Hypothalamus (tissue), 51 donors: ENCODE data around the gene POC1B.

Experiments used
- DNase-seq, 51 donors: peaks; one replicate each; lab custom pipeline; 2025; lab: John Stamatoyannopoulos, UW

Gene POC1B

GRCh38 chr12:89391726-89392336, 134.0 kb downstream of the POC1B start:
- DNase-seq, result no peak

- no peak for DNase-seq
Observed at GRCh38 chr12:89390802-89391673, 134.8 kb downstream of the POC1B start.

DNA sequence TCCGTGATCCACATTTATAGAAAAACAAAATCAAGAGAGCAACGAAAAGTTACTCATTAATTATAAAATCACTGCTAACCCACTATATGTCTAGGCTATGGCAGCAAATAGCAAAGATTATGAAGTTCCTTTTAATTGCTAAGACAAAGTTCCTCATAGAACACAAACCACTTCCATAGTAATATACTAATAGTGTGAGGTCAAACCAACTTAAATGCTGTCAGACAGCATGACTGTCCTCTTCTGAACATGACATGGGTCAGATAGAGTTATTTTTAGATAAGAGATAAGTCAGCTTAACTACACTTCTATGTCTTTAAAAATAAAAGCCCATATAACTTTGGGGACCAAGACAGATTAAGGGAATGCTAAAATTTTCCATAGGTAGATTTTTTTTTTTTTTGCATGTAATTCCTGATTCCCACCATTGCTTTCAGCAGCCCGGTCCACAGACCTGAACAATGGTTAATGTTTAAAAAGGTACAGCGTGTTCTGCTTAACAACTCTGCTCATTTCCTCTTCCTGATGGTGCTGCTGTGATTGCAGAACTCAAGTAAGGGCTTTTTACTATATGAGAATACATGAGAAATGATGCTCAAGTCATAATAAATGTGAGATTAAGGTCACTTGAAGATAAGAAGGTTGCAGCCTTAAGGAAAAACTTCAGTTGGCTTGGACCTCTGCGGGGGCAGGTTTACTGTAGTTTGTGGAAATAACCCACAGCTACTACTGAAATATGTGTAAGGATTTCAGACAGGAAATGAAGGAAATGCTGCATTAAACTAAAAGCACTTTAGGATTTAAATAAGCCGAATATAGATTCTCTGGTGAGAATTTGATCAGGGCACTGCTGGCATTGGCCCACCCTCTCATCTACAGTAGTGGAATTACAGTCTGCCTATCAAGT, 135.8 kb downstream of the POC1B start:
- DNase-seq, result no peak

DNA sequence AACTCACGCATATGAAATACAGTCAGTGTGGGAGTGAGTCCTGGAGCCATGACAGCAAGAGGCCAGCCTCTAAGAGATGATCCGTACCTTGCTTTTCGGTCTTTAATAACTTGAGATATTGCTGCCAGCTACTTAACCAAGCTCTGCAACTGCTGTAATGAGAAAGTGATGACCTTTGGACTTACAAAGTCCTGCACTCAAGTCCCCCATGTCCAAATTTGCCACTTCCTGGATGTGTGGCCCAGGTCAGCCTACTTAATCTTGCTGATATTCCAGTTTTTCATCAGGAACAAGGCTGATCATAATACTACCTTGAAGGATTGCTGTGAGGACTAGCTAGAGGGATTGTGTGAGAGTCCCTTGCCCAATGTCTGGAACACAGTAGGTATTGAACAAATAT, 139.7 kb downstream of the POC1B start:
- DNase-seq, result no peak

DNA sequence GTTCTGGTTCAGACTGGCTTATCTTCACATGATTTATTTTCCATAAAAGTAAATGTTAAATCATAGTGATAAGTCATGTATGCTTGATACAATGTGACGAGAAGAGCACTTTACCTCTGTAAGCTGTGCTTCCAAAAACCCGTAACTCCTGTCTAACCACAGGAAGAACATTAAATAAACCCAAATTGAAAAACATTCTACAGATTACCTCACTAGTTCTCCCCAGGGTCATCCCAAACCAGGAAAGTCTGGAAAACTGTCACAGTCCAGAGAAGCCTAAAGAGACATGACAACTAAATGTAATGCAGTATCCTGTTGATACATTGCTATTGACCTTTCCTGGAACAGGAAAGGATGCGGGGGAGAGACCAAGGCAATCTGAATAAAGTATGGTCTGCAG, 141.0 kb downstream of the POC1B start:
- DNase-seq, result no peak

DNA sequence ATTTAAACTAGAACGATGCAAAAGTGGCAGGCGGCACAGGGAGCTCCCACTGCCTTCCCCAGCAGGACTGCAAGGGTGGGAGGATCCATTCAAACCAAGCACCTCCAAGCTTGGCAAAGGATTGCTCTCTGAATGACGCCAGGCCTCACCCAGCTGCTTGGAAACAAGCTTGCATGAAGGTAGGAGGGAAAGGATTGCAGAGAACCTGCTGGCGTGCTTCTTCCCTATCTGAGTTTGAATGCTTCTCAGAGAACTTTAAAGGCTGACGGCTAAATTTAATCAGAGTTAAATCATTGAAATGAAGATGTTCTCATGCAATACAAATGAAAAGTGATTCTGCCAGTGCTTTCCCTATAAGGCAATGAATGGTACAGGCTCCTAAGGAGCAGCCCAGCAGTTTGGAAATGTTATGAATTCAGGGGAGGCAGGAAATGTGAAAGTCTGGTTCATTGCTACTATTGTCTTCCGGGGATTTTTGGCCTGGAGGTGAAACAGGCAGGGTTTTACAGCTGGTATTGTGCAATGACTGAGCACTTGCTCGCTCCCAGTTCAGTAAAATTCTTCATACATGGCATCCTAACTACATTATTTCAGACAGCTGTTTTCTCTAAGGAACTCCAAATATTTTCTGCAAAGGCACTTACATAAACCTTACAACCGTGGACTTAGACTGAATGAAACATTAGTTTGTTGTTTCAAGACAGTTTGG, 141.6 kb downstream of the POC1B start:
- DNase-seq, result peak in 23 of 51 donors; percentile 1 to 69 (median 19)

- peak in 1 of 51 donors; percentile 3 for DNase-seq
Observed at GRCh38 chr12:89383235-89384049, 142.4 kb downstream of the POC1B start.

GRCh38 chr12:89382328-89382727, 143.5 kb downstream of the POC1B start:
- no peak for DNase-seq

GRCh38 chr12:89379839-89380467, 145.9 kb downstream of the POC1B start:
- DNase-seq, result no peak

DNA sequence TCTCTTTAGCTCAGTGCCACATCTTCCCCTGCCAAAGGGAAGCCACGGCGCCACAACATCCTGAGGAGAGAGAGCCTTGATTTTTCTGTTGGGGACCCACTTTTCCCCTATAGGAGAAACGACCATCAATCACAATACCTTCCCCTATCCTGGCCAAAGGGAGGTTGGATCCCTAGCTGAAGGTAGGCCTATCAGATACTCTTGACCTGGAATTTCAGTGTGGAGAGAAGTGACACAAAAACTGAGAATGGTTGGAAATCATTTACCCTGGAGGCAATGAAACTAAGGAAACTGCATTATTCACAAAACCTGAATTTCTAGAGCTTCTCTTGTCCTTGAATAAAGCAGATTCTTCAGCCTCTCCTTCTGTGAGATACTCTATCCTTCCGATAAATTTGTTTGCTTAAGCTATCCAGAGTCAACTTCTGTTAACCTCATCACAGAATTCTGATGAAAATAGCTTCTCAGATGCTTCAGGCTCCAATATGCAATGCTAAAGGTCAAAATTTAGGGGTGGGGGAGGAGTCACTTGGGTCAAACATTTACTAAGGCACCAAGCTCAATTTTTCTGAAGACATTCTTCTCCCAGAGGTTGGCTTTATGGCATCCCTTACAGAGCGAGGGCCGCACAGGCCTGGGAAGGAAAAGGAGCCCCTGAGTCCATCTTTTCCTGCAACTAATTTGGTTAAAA, 146.6 kb downstream of the POC1B start:
- DNase-seq, result no peak

DNA sequence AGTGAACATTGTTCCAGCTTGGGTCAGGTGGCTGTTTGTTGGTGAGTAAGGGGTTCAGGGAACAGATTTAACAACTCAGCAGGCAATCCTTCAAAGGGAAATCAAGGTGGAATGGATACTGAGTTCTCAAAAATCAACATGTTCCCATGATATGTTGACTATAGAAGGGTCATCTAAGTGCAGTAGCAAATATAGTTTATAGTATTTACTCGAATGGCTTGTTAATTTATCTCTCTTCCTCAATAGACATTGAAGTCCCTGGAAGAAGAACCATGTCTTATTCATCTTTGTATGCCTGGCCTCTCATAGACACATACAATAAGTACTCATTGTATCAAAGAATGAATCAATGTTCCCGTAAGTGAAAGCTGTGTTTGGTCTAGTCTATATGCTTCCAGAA, 149.0 kb downstream of the POC1B start:
- no peak for DNase-seq

GRCh38 chr12:89376202-89376529, 149.7 kb downstream of the POC1B start:
- no peak for DNase-seq

- DNase-seq, result peak in 1 of 51 donors; percentile 47
Observed at GRCh38 chr12:89373763-89374572, 151.9 kb downstream of the POC1B start.

DNA sequence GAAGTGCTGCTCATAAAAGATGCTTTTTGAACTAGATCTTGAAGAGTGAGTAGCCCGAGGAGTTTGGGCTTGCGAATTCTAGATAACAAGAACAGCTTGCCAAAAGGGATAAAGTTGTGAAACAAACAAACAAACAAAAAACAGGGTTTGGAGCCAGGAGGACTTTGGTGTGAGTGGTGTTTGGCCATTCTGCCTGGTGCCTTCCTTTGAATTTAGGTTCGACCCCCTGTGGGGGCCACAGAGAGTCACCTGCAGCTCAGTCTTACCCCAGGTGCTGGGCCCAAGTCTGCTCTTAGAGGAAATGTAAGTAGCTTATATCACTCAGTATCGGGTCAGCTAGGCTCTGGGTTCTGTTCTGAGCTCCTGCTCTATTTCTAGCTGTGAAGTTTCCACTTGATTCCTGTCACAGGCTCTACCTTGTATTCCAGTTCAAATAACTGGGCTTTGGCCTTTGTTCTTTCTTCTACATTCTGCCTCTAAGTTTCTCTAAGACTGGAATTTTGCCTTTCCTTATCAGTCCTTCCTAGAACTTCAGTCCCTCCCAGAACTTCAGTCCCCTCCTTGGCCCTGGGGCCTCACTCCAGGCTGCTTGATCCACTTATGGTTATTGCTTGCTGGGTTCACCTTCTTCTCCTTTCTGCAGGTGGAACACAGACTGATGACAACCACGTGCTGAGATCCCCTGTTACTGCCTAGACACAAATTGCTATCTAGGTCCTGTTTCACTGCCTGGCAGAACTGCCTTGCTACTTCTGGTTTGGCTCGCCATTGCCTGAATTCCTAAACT, 153.1 kb downstream of the POC1B start:
- DNase-seq, result no peak

GRCh38 chr12:89370850-89371249, 155.0 kb downstream of the POC1B start:
- DNase-seq, result no peak

GRCh38 chr12:89370421-89370831, 155.4 kb downstream of the POC1B start:
- no peak for DNase-seq
